ENCODE results near the gene RIMS1.

The RIMS1 gene

DNA sequence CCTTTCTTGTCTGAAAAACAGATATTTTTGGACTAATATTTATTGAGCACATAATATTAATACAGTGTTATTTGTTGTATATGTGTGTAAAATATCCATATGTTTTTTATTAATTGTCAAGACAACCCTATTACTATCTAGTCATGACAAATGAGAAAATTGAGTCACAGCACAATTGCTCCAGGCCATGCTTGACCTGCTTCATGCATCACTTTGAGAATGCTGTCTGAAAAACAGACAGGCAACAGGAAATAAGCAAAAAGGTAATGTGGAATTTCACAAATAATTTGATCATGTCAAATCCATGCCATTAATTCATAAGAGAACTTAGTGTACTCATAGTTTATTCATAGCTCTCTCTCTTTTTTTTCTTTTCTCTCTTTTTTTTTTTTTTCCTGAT, 246.5 kb downstream of the RIMS1 start:
- no peaks in the 10 kb centered on the region for H3K36me3 ChIP-seq (replicated peaks; ENCODE audit: insufficient read depth, low read length)
- H3K9me3 ChIP-seq (replicated peaks; ENCODE audit: insufficient read depth, low read length) = no peaks in the 10 kb centered on the region
- no peaks in the 10 kb centered on the region for H3F3A ChIP-seq (ENCODE audit: insufficient read depth, low read length)
- no peak for TF ChIP-seq EZH2 (optimal IDR thresholded peaks at IDR 0.05; ENCODE audit: low read depth, low read length)
- no peak overlapping the region for H3K4me2 ChIP-seq (ENCODE audit: low read depth, low read length)
- no peak overlapping the region for H3K9ac ChIP-seq (ENCODE audit: low read length)
- H3K4me1 ChIP-seq (ENCODE audit: low read length) = no peaks in the 10 kb centered on the region
- no peaks in the 10 kb centered on the region for H4K20me1 ChIP-seq (ENCODE audit: insufficient read depth, low read length)
- H3K79me2 ChIP-seq (ENCODE audit: low read length) = no peaks in the 10 kb centered on the region
- H2AFZ ChIP-seq (ENCODE audit: low read length) = no peak overlapping the region
- no peak overlapping the region for H3K4me3 ChIP-seq (ENCODE audit: low read length)
- H3K27me3 ChIP-seq (replicated peaks; ENCODE audit: insufficient read depth, low read length) = no peaks in the 10 kb centered on the region
- no peak for DNase-seq
- no peak overlapping the region for H3K27ac ChIP-seq (ENCODE audit: low read length)
- no peaks in the 10 kb centered on the region for H3K9me2 ChIP-seq (replicated peaks; ENCODE audit: insufficient read depth, low read length)

DNA sequence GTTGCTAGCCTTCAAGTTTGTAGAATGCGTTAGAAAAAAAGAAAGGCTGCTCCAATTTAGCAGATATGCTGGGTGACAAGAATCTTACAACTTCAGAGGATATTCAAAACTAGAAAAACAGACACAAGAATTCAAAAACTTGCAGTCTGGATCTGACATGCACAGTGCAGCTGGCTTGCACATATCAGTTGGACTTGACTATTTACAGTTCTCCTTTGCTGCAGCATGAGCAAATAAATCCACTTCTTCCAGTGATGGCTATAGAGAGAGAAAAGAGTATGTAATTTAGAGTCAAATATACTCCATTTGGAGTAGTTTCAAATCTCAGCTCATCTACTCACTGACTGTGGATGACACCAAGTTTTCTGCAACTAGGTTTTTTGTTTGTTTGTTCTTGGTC, 247.0 kb downstream of the RIMS1 start:
- Histone ChIP-seq H2AFZ (ENCODE audit: low read length) (no peak overlapping the region), H3K79me2 (ENCODE audit: low read length) (no peaks in the 10 kb centered on the region), H3K9ac (ENCODE audit: low read length) (no peak overlapping the region), H3K4me1 (ENCODE audit: low read length) (no peaks in the 10 kb centered on the region), H3K9me2 (replicated peaks; ENCODE audit: insufficient read depth, low read length) (no peaks in the 10 kb centered on the region), H3K9me3 (replicated peaks; ENCODE audit: insufficient read depth, low read length) (no peaks in the 10 kb centered on the region), H3K4me2 (ENCODE audit: low read depth, low read length) (no peak overlapping the region), H4K20me1 (ENCODE audit: insufficient read depth, low read length) (no peaks in the 10 kb centered on the region), H3K4me3 (ENCODE audit: low read length) (no peak overlapping the region), H3K27me3 (replicated peaks; ENCODE audit: insufficient read depth, low read length) (no peaks in the 10 kb centered on the region), H3F3A (ENCODE audit: insufficient read depth, low read length) (no peaks in the 10 kb centered on the region), H3K27ac (ENCODE audit: low read length) (no peak overlapping the region), H3K36me3 (replicated peaks; ENCODE audit: insufficient read depth, low read length) (no peaks in the 10 kb centered on the region)
- DNase-seq = no peak
- TF ChIP-seq, protein P1, sequence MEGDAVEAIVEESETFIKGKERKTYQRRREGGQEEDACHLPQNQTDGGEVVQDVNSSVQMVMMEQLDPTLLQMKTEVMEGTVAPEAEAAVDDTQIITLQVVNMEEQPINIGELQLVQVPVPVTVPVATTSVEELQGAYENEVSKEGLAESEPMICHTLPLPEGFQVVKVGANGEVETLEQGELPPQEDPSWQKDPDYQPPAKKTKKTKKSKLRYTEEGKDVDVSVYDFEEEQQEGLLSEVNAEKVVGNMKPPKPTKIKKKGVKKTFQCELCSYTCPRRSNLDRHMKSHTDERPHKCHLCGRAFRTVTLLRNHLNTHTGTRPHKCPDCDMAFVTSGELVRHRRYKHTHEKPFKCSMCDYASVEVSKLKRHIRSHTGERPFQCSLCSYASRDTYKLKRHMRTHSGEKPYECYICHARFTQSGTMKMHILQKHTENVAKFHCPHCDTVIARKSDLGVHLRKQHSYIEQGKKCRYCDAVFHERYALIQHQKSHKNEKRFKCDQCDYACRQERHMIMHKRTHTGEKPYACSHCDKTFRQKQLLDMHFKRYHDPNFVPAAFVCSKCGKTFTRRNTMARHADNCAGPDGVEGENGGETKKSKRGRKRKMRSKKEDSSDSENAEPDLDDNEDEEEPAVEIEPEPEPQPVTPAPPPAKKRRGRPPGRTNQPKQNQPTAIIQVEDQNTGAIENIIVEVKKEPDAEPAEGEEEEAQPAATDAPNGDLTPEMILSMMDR (IDR thresholded peaks at IDR 0.05; ENCODE audit: low read length) = no peak
- TF ChIP-seq EZH2 (optimal IDR thresholded peaks at IDR 0.05; ENCODE audit: low read depth, low read length) (no peak), EZH2phosphoT487 (IDR thresholded peaks at IDR 0.05; ENCODE audit: low read length) (no peak)

DNA sequence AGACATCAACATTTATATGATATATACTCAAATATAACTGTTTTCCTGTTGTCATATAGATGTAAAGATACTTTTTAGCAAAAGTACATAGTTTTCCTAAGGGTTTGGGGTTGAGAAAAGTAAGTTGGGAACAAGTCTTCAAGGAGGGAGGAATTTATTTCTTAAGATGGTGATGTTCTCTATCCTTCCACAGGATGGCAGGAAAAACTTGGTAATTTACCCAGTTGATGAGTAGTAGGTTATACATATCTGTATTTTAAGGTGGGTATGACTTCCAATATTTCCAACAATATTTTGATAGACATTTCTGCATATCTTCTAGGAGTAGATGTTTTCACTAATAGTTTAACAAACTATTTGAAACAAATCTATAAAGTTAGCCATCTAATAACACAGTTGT, 254.4 kb downstream of the RIMS1 start:
- TF ChIP-seq, protein P1 (IDR thresholded peaks at IDR 0.05; ENCODE audit: low read length) = no peak
- TF ChIP-seq EZH2phosphoT487 (IDR thresholded peaks at IDR 0.05; ENCODE audit: low read length) (no peak), EZH2 (optimal IDR thresholded peaks at IDR 0.05; ENCODE audit: low read depth, low read length) (no peak)
- Histone ChIP-seq H3K79me2 (ENCODE audit: low read length) (no peaks in the 10 kb centered on the region), H3K9me3 (replicated peaks; ENCODE audit: insufficient read depth, low read length) (no peaks in the 10 kb centered on the region), H4K20me1 (ENCODE audit: insufficient read depth, low read length) (no peaks in the 10 kb centered on the region), H3K36me3 (replicated peaks; ENCODE audit: insufficient read depth, low read length) (no peaks in the 10 kb centered on the region), H2AFZ (ENCODE audit: low read length) (no peak overlapping the region), H3K27ac (ENCODE audit: low read length) (no peak overlapping the region), H3K4me2 (ENCODE audit: low read depth, low read length) (no peak overlapping the region), H3F3A (ENCODE audit: insufficient read depth, low read length) (no peaks in the 10 kb centered on the region), H3K4me3 (ENCODE audit: low read length) (no peak overlapping the region), H3K9ac (ENCODE audit: low read length) (no peak overlapping the region), H3K4me1 (ENCODE audit: low read length) (no peaks in the 10 kb centered on the region), H3K9me2 (replicated peaks; ENCODE audit: insufficient read depth, low read length) (no peaks in the 10 kb centered on the region), H3K27me3 (replicated peaks; ENCODE audit: insufficient read depth, low read length) (no peaks in the 10 kb centered on the region)
- DNase-seq = no peak

DNA sequence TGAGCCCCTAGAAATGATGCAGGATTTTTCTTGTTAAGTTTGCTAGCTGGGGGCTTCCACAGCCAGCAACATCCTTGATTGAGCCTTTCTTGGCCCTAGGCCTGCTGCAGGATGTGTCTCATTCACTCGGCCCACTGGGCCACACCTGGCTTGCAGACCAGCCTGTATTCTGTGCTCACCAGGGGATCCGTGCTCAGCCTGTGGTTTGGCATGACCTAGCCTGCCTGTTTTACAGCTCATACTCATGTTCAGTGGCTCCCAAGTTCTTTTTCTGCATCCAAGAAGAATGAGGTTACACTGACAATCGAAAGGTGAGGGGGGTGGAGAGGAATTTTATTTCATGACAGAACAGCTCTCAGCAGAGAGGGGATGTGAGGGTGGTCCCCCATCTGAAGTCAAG, 263.4 kb downstream of the RIMS1 start:
- no peak for TF ChIP-seq EZH2phosphoT487 (IDR thresholded peaks at IDR 0.05; ENCODE audit: low read length)
- H3K27ac ChIP-seq (ENCODE audit: low read length) = no peak overlapping the region
- no peaks in the 10 kb centered on the region for H4K20me1 ChIP-seq (ENCODE audit: insufficient read depth, low read length)
- H3K9me2 ChIP-seq (replicated peaks; ENCODE audit: insufficient read depth, low read length) = no peaks in the 10 kb centered on the region
- H3K79me2 ChIP-seq (ENCODE audit: low read length) = no peaks in the 10 kb centered on the region
- no peak overlapping the region for H3K4me3 ChIP-seq (ENCODE audit: low read length)
- H3K9ac ChIP-seq (ENCODE audit: low read length) = no peak overlapping the region
- no peaks in the 10 kb centered on the region for H3K36me3 ChIP-seq (replicated peaks; ENCODE audit: insufficient read depth, low read length)
- no peak for DNase-seq
- H3K4me1 ChIP-seq (ENCODE audit: low read length) = no peaks in the 10 kb centered on the region
- no peaks in the 10 kb centered on the region for H3K9me3 ChIP-seq (replicated peaks; ENCODE audit: insufficient read depth, low read length)
- H3K4me2 ChIP-seq (ENCODE audit: low read depth, low read length) = no peak overlapping the region
- H3K27me3 ChIP-seq (replicated peaks; ENCODE audit: insufficient read depth, low read length) = no peaks in the 10 kb centered on the region
- no peaks in the 10 kb centered on the region for H3F3A ChIP-seq (ENCODE audit: insufficient read depth, low read length)
- no peak overlapping the region for H2AFZ ChIP-seq (ENCODE audit: low read length)
